Vagina (tissue), 2 donors: Measurements from ENCODE around the gene EMC10.

Experiments
- POLR2A ChIP-seq, 2 donors: fragments of 450-650 bp; IDR thresholded peaks; one replicate each; pipeline ENCODE4 v1.6.1; 2017; ENCODE audit warnings: antibody characterized with exemption in 2 of 2, mild to moderate bottlenecking in 2 of 2, moderate library complexity in 2 of 2
- TF ChIP-seq, protein P1 (sequence below), 3 experiments: fragments of 450-650 bp in 2 of 3; fragments of 200-600 bp in 1 of 3; sonication (generic) in 1 of 3; IDR thresholded peaks; one replicate each; pipeline ENCODE4 v1.5.1; 2017 to 2019; ENCODE audit warnings: antibody characterized with exemption in 3 of 3, mild to moderate bottlenecking in 2 of 3, moderate library complexity in 2 of 3

GRCh38 chr19:50500753-50501151, 24.4 kb downstream of the EMC10 start:
- TF ChIP-seq, protein P1, sequence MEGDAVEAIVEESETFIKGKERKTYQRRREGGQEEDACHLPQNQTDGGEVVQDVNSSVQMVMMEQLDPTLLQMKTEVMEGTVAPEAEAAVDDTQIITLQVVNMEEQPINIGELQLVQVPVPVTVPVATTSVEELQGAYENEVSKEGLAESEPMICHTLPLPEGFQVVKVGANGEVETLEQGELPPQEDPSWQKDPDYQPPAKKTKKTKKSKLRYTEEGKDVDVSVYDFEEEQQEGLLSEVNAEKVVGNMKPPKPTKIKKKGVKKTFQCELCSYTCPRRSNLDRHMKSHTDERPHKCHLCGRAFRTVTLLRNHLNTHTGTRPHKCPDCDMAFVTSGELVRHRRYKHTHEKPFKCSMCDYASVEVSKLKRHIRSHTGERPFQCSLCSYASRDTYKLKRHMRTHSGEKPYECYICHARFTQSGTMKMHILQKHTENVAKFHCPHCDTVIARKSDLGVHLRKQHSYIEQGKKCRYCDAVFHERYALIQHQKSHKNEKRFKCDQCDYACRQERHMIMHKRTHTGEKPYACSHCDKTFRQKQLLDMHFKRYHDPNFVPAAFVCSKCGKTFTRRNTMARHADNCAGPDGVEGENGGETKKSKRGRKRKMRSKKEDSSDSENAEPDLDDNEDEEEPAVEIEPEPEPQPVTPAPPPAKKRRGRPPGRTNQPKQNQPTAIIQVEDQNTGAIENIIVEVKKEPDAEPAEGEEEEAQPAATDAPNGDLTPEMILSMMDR (IDR thresholded peaks at IDR 0.05): no peak
- TF ChIP-seq POLR2A (IDR thresholded peaks at IDR 0.05): no peak
